GM18907 (cell line): ENCODE results near the gene SETDB1.

Experiments
- ATAC-seq: cut with Tn5 transposase; IDR thresholded peaks from one replicate; pipeline ENCODE4 v1.9.1; 2021; ENCODE audit warnings: mild to moderate bottlenecking, moderate library complexity; ENCODE audit not compliant: unreplicated experiment

SETDB1 gene

DNA sequence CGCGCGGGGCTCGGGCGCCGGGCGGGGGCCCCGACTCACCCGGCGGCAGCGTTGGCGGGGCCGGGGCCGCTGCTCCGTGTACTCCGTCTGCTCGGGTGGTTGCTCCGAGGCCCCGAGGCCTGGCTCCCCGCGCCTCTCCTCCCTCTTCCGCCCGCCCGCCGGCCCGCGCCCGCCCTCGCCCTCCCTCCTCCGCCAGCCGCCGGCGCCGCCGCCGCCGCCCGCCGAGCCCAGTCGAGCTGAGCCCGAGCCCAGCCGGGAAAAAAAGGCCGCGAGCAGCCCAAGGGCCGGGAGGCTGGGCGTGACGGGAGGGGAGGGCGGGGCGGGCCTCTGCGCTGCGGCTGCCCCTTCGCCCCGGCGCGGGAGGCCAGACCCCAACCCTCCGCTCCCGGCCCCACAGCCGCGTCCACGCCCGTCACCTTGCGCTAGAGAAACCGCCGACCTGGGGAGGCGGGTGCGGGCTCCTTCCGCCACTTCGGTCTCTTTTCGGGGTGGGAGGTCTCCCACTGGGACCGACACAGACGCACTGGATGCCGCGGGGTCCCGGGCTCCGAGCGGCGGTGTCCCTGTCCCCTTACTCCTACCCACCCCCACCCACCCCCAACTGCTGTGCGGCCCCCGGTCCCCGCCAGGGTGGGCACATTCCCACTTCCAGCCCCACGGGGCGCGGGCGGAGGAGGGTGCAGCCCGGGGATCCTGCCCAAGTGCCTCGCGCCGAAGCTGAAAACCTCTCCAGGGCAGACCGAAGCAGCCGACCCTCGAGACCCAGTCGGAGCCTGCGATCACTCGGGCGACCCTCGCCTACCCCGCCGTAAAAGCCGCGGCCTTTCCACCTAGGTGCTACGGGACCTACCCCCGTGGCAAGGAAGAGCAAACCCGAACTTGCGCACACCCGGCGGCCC, 48.7 kb downstream of the SETDB1 start, which contains the start of gene CERS2:
TSS of gene CERS2 (minus strand) at position 256 of the 899 bp plus-strand sequence. CDS start 5,745 bp downstream, outside the sequence.
- ATAC-seq = peak; percentile 49

DNA sequence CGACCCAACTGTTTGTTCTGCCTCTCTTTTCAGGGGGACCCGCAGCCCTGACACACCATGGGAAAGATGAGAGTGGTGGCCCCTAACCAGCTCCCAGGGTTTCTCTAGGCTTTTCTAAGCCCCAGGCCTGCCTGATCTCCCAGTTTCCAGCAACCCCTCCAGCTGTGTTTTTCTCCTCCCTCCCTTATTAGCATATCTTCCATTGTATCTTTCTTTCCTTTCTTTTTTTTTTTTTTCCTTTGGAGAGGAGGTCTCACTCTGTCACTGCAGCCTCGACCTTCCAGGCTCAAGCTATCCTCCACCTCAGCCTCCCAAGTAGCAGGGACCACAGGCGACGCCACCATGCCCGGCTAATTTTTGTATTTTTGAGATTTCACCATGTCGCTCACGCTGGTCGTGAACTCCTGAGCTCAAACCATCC, 50.2 kb downstream of the SETDB1 start:
- ATAC-seq = no peak

DNA sequence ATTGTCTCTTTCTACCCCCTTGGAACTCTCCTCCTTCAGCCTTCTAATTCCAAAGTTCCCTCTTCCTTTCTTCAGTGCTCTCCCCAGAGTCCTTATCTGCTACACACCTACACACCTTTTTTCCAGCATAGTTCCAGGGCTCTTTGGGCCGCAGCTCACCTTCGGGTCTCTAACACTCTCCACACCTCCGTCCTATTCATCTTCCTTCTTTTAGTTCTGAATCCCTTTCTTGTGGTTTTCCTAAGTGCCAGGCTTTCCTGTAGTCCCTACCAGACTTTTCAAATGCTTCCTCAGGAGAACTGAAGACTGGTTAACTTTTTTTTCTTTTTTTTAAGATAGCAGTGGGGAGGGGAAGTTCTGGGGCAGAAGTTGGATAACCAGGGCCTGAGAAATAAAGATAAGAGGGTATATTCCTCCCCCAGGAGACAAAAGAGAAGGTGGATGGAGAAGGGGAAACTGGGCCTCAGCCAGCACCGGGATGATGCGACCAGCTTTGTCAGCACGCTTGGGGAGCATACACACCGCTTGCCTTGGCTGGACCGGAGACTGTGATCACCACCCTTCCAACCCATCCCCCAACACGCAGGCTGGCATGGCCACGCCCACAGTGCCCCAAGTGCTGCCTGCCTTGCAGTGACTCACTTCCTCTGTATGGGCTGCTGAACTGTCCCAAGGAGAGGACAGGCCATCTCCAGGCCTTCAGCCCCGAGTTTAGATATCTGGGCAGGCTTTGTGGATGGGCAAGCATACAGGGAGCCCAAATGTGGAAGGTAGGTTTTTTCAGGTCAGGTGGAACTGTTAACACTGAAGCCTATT, 50.9 kb downstream of the SETDB1 start:
- no peak for ATAC-seq

DNA sequence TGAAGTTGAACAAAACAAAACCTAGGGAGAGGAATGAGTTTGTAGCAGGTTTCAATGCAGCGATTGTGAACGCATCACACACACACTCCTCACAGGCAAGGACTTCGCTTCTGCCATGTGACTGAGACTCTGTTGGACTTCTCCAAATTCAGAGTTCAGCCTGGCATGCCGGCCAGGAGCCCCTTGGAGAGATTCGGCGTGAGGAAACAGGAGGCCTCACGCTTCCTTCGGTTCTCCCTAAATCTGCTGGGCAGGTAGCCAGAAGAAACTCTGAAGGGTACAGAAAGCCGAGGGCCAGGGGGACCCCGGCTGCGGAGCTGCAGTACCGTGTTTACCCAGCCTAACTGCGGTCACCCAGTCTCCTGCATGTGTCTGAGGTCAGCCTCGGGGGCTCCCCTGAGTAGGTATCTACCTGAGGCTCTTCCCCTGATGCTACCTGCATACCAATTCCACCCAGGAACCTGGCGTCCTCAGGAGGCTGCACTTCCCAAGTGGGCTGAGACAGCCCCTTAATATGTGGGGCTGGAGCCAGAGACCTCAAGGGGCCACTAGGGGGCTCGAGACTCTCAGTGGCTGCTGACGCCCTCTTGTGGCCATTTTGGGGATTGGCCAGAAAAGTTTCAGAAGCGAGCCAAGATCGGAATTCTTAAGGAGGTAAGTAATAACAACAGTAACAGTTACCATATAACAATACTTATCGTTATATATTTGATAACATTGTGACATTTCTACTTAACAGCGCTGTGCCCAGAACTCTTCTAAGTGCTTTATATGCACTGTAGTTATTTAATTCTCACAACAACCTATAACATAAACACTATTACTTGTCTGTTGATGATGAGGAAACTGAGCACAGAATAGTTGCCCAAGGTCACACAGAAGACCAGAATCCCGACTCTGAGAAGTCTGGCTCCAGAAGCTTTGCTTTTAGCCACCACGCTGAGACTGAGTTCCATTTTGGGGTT, 53.2 kb downstream of the SETDB1 start:
- peak; percentile 51 for ATAC-seq

DNA sequence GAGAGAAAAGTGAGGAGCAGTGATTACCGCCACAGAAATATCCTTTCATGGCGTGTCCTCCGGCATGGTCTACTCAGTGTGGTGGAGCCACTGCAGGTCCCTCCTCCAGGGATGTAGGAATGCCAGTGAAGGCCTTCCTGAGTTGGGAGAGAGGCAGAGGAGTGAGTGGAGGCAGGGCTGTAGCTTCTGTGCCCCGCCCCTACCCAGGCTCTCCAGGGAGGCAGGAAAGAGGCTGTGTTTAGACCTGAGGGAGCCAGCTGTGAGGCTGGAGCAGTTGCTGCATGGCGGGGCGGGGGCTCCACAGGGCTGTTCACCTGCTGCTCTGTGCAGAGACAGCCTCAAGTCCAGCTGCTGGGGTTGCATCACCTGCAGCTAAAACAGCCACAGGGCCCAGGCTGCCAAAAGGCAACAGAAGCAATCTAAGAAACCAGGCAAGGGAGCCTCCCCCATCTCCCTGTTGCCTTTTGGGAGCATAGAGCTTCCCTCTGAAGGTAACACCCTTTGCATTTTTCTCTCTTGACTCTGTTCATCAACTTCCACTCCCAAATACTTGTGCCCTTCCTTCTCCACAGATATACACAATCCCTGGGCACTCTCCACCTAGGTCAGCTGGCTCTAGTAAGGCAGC, 55.1 kb downstream of the SETDB1 start:
- ATAC-seq = no peak

DNA sequence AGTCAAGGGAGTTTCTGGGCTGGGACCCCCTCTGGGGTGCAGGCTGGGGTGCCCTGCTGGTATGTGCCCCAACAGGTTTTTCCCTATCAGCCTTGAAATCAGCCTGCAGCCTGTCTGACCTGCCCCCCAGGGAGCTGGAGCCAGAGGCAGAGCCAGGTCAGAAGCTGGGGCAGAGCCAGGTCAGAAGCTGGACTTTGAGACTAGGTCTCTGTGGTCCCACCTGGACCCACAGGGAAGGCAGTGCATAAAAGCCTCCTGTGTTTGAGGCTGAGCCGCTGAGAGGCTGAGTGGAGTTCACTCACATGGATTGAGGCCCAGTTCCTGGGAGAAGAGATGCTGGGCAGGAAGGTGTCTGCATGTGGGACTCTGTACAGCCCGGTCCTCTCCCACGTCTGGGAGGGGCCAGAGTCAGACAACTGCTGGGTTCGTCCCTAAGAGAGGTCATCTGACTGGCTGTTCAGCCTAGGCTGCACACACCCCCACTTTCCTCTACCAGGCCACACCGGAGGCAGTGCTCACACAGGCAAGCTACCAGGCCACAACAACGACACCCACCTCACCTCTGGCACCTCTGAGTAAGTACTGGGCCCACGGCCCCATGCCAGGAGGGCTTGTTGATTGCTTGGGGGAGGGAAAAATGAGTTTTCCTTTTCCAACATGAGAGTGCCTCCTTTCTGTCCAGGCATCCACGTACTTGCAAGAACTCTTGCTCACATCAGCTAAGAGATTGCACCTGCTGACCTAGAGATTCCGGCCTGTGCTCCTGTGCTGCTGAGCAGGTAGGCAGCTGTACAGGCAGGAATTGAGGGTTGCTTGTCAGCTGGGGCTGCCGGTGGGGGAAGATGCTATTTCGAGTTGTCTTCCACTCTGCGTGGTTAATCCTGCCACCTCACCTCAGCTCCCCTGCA, 55.9 kb downstream of the SETDB1 start, which contains the start of gene ANXA9:
TSS of gene ANXA9 (plus strand) at position 488 of the 908 bp plus-strand sequence. CDS start 814 bp downstream, outside the sequence.
- no peak for ATAC-seq

DNA sequence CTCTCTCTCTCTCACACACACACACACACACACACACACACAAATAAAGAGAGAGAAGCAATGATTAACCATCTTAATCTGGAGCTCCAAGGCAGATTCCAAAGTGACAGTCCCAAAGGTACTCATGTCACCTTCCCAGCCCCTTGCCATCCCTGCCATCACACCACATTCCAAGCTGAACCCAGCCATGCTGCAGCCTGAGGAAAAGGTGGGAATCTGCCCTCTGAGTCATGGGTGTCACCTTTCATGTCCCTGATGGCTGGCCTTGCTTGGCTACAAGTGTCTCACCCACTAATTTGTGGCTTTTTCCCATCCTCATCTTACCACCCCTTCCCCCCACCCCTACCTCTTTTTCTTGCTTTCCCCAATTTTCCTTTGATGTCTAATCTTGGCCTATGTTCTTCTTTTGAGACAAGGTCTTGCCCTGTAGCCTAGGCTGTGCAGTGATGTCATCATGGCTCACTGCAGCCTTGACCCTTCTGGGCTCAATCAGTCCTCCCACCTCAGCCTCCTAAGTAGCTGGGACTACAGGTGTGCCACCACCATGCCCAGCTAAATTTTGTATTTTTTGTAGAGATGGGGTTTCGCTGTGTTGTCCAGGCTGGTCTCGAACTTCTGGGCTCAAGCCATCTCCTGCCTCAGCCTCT, 59.1 kb downstream of the SETDB1 start:
- no peak for ATAC-seq

DNA sequence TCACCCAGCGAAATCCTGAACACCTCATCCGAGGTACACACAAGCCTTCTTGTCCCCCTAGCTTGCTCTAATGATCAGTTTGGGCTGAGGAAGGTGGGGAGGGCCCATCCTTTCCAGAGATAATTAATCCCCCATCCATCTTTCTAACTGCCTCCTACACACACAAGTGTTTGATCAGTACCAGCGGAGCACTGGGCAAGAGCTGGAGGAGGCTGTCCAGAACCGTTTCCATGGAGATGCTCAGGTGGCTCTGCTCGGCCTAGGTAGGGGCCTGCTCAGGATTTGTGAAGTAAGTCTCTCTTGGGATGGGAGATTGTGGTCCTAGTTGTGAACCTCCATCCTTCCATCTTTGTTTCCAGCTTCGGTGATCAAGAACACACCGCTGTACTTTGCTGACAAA, 61.8 kb downstream of the SETDB1 start:
- no peak for ATAC-seq

DNA sequence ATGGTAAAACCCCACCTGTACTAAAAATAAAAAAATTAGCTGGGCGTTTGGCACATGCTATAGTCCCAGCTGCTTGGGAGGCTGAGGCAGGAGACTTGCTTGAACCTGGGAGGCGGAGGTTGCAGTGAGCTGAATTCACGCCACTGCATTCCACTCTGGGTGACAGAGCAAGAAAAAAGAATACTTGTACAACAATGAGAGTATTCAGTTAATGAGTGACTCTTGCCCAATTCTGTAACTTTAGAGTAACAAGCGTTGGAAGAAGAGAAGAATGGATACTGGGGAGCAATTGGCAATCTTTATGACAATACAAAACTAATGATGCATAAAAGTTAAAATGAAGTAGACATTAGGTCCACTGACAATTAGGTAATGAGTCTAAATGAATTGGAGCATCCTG, 66.5 kb downstream of the SETDB1 start:
- ATAC-seq = no peak

DNA sequence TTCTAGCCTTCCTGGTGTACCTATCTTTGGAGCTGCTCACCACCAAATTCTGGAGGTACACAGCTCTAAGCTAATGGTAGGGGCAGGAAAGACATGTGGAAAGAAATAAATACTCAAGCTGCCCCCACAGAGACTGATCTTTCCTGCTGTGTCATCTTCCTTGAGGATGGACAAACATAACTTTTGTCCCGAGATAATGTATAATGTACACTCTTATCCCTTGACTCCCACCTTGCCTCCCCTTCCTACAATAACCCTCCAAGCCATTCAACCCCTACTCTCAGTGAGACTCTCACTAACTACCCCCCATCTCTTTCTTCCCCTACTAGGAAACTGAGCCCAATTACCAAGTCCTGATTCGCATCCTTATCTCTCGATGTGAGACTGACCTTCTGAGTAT, 68.1 kb downstream of the SETDB1 start:
- no peak for ATAC-seq

DNA sequence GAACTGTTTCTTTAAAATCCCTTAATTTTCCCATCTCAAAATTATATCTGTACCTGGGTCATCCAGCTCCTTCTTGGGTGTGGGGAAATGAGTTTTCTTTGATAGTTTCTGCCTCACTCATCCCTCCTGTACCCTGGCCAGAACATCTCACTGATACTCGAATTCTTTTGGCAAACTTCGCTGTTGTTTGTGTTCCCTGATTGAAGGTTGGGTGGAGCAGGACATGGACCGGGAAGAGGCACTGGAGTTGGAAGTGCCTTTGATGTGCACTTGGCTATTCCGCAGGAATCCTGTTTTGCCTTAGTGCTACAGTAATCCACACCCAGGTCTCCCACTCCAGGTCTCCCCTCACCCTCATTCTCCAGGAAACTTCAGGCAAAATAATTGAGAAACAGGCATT, 69.3 kb downstream of the SETDB1 start:
- no peak for ATAC-seq

DNA sequence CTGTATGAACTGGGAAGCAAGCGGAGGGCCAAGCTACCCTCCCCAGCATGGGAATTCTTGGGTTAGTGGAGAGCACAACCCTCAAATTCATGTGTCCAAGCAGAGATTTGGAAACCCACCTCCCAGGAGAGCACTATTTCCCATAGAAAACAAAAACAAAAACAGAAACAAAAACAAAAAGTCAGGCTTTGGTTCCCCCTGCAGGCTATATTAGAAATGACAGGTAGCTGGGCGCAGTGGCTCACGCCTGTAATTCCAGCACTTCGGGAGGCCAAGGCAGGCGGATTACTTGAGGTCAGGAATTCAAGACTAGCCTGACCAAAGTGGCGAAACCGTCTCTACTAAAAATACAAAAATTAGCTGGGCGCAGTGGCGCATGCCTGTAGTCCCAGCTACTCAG, 69.7 kb downstream of the SETDB1 start:
- ATAC-seq = no peak

DNA sequence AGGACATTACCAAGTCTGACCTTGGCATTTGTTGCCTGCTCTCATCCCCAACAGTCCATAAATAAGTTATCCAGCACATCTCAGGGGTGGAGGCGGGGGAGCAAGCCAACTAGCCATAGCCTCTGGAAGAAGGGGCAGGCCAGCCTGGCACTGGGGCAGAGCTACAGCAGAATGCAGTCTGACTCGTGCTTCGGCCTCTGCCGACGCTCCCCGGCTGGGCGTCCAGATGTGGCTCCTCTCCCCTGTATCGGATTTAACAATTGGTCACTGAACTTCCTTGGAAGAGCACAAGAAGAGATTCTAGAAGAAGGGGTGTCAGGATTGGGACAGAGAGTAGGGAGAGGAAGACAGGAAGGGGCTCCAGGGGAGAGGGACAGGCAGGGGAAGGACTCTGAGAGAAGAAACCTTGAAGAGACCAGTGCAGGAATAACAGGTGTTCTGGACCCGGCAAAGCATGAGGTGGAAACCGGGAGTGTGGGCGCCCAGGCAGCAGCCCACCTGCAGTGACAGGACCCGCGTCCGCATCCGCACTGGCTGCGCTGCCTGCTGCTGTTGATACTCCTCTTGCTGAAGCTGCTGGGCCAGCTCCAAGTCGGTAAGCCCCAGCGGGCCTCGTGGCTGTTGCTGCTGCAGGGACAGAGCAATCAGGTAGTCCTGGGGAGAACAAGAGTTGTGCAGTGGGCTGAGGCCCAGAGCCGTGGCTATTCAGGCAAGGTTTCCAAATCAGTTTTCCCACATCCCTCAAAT, 71.1 kb downstream of the SETDB1 start:
- ATAC-seq = no peak

DNA sequence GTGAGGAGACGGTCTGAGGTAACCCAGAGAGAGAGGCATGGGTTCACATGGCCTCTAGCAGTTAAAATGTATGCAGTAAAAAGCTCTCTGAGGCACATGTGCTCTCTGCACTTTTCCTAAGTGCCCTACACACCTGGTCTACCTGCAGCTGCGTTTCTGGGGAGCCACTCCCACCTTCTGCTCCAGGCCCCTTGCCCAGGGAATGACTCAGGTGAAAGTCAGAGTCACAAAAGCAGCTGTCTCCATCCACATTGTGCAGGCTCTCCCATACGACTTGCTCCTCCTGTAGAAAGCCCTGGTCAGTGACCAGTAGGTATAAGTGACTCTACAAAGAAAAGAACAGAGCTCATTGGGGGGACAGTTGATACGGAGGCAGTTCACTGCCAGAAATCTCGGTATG, 71.8 kb downstream of the SETDB1 start:
- no peak for ATAC-seq

DNA sequence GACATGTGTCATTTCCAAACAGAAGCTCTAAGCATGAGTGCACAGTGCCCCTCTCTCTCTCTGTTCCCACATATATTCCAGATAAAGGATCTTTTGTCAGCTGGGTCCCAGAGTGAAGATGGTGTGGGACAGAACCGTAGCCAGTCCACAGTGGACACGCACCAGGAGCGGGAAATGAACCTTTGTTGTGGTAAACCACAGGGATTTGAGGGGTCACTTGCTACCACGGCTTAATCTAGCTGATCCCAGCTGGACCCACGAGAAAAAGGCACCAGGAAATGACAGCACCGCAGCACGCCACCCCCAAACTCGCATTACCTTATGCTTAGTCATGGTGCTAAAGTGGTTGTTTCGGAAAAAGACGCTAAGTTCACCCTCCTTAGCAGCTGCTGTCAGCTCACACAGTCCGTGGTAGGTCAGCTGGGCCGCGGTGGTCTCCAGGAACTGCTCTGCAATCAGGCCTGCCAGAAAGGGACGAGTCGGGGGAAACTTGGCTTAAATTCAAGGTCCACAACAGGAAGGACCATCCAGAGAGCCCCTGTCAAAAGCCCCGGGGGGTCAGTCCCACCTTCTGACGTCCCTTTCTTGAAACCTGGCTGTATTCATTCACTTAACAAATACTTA, 73.0 kb downstream of the SETDB1 start:
- ATAC-seq = no peak

DNA sequence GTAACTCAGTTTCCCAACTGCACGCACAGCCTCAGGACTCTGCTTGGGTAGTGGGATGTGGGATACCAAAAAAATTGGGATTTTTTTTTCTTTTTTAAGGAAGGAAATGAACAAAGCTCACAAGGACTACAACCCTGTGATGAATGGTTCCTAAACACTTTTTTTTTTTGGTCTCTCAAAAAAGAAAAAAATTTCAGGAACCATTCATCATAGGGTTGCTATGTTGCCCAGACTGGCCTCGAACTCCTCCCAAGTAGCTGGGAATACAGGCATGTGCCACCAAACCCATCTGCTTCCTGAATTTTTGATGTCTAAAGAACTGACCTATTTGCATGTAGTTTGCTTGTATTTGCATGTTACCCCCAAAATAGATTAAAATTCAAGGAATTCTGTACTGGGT, 73.8 kb downstream of the SETDB1 start:
- ATAC-seq = no peak

DNA sequence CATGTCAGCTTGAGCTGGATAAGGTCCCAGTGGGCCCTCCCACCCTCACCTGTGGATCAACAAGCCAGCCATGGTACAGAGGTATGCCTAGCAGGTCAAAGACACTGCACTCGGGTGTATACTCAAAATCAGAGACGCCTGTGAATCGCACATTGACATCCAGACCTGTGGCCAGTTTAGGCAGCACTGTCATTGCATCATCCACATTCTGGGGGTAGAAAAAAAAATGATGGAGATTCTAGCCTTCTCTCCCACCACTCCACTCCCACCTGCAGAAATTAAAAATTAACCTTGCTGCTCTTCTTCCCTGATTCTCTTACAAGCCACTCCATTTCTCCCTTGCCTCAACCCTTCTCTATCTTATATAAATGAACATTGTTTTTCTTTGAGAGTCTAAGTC, 74.2 kb downstream of the SETDB1 start:
- ATAC-seq = no peak
